Middle frontal gyrus (tissue), 1 donor: ENCODE results near the gene TAF5.
"Not testable (repeated sequence)": the region's sequence is repeated elsewhere in the genome, so short reads cannot be mapped to it uniquely, and the experiment has no call there.

Experiments
- DNase-seq: peaks from one replicate; pipeline ENCODE4 v3.0.0-alpha.2; 2015; ENCODE audit warnings: low spot score; ENCODE audit errors: extremely low spot score

The TAF5 gene

GRCh38 chr10:103413564-103413963 is 45.8 kb downstream of the TAF5 start:
- no peak for DNase-seq

GRCh38 chr10:103415581-103415980 is 47.8 kb downstream of the TAF5 start:
- no peak for DNase-seq

GRCh38 chr10:103416436-103417147 is 48.8 kb downstream of the TAF5 start:
- DNase-seq: no peak

- not testable (repeated sequence) for DNase-seq
Observed at GRCh38 chr10:103417148-103417469, 49.3 kb downstream of the TAF5 start.

GRCh38 chr10:103417601-103418000 is 49.8 kb downstream of the TAF5 start:
- DNase-seq: no peak

- no peak for DNase-seq
Observed at GRCh38 chr10:103419101-103419500, 51.3 kb downstream of the TAF5 start.

- DNase-seq: no peak
Observed at GRCh38 chr10:103423748-103424147, 56.0 kb downstream of the TAF5 start.

- no peak for DNase-seq
Observed at GRCh38 chr10:103427866-103428265, 60.1 kb downstream of the TAF5 start.

GRCh38 chr10:103428989-103429643 is 61.3 kb downstream of the TAF5 start:
- DNase-seq: no peak

GRCh38 chr10:103429647-103430046 is 61.9 kb downstream of the TAF5 start:
- no peak for DNase-seq

- DNase-seq: no peak
Observed at GRCh38 chr10:103431902-103432301, 64.1 kb downstream of the TAF5 start.

- no peak for DNase-seq
Observed at GRCh38 chr10:103433858-103434257, 66.1 kb downstream of the TAF5 start.
